HEK293 (cell line): ENCODE results near the gene SHLD1.

Experiments
- CTCF ChIP-seq: fragments of 450-650 bp; formaldehyde crosslinking; IDR thresholded peaks from 2 replicates; pipeline ENCODE4 v1.5.1; 2016; ENCODE audit warnings: missing biosample characterization, missing genetic modification characterization
- FEZF1 ChIP-seq: fragments of 450-650 bp; formaldehyde crosslinking; IDR thresholded peaks from 2 replicates; pipeline ENCODE4 v1.5.1; 2016; ENCODE audit warnings: missing biosample characterization, missing genetic modification characterization
- ZBTB26 ChIP-seq: fragments of 450-650 bp; formaldehyde crosslinking; optimal IDR thresholded peaks from 2 replicates; pipeline ENCODE3; 2016; ENCODE audit warnings: missing biosample characterization, mild to moderate bottlenecking, missing genetic modification characterization
- ZNF121 ChIP-seq: fragments of 450-650 bp; formaldehyde crosslinking; IDR thresholded peaks from 2 replicates; pipeline ENCODE4 v1.5.1; 2016; ENCODE audit warnings: missing biosample characterization, missing genetic modification characterization
- ZNF133 ChIP-seq: fragments of 450-650 bp; formaldehyde crosslinking; IDR thresholded peaks from 2 replicates; pipeline ENCODE4 v1.5.1; 2016; ENCODE audit warnings: missing biosample characterization, missing genetic modification characterization
- ZNF473 ChIP-seq: fragments of 450-650 bp; formaldehyde crosslinking; IDR thresholded peaks from 2 replicates; pipeline ENCODE4 v1.5.1; 2017; ENCODE audit warnings: missing biosample characterization, missing genetic modification characterization
- ZNF549 ChIP-seq: fragments of 450-650 bp; IDR thresholded peaks from 2 replicates; pipeline ENCODE4 v1.5.1; 2018; ENCODE audit warnings: missing biosample characterization, missing genetic modification characterization, mild to moderate bottlenecking, inconsistent platforms, moderate library complexity
- ZNF580 ChIP-seq: fragments of 450-650 bp; formaldehyde crosslinking; IDR thresholded peaks from 2 replicates; pipeline ENCODE4 v1.5.1; 2016; ENCODE audit warnings: missing biosample characterization, missing genetic modification characterization
- ZNF629 ChIP-seq: fragments of 450-650 bp; formaldehyde crosslinking; IDR thresholded peaks from 2 replicates; pipeline ENCODE4 v1.5.1; 2017; ENCODE audit warnings: missing biosample characterization, missing genetic modification characterization
- ZNF670 ChIP-seq: fragments of 450-650 bp; formaldehyde crosslinking; IDR thresholded peaks from 2 replicates; pipeline ENCODE4 v1.5.1; 2016; ENCODE audit warnings: missing biosample characterization, missing genetic modification characterization, low read depth
- ZNF768 ChIP-seq: fragments of 450-650 bp; formaldehyde crosslinking; IDR thresholded peaks from 2 replicates; pipeline ENCODE4 v1.5.1; 2018; ENCODE audit warnings: missing biosample characterization, mild to moderate bottlenecking, missing genetic modification characterization
- ZNF776 ChIP-seq: fragments of 450-650 bp; formaldehyde crosslinking; IDR thresholded peaks from 2 replicates; pipeline ENCODE4 v1.5.0; 2017; ENCODE audit warnings: missing biosample characterization, missing genetic modification characterization, borderline replicate concordance

- TF ChIP-seq CTCF (no peak), ZNF776 (tag by site-specific recombination) (no peak), ZBTB26 (no peak), ZNF549 (tag by site-specific recombination) (no peak), ZNF629 (tag by site-specific recombination) (no peak), ZNF121 (tag by site-specific recombination) (no peak), FEZF1 (tag by site-specific recombination) (no peak), ZNF670 (tag by site-specific recombination) (no peak), ZNF580 (tag by site-specific recombination) (no peak), ZNF768 (tag by site-specific recombination) (no peak), ZNF473 (tag by site-specific recombination) (no peak), ZNF133 (tag by site-specific recombination) (no peak)
These were observed 92.9 kb downstream of the SHLD1 start for GRCh38 chr20:5843054-5843592.
